T-helper 1 cell (primary cell): ENCODE measurements around the gene LRP2BP.
"Not testable (repeated sequence)": the region's sequence is repeated elsewhere in the genome, so short reads cannot be mapped to it uniquely, and the experiment has no call there.

Source experiments
- DNase-seq, 5 donors: peaks; one replicate each; pipeline ENCODE4 v3.0.0-alpha.2; 2012 to 2020

Gene LRP2BP

GRCh38 chr4:185325721-185326120 lies 70.0 kb downstream of the LRP2BP start:
- not testable (repeated sequence) for DNase-seq

GRCh38 chr4:185324361-185324760 lies 71.4 kb downstream of the LRP2BP start:
- DNase-seq = not testable (repeated sequence)

GRCh38 chr4:185323606-185324005 lies 72.1 kb downstream of the LRP2BP start:
- DNase-seq = no peak

GRCh38 chr4:185322803-185323202 lies 72.9 kb downstream of the LRP2BP start:
- DNase-seq = no peak

- DNase-seq = peak in 1 of 5 donors; percentile 59
Observed at GRCh38 chr4:185318679-185319078, 77.0 kb downstream of the LRP2BP start.

- DNase-seq = no peak
Observed at GRCh38 chr4:185317880-185318279, 77.8 kb downstream of the LRP2BP start.

- DNase-seq = not testable (repeated sequence)
Observed at GRCh38 chr4:185317462-185317861, 78.3 kb downstream of the LRP2BP start.
